Measurements from ENCODE around the gene FAR1.
"Not testable (repeated sequence)": the region's sequence is repeated elsewhere in the genome, so short reads cannot be mapped to it uniquely, and the experiment has no call there.

FAR1 gene

DNA sequence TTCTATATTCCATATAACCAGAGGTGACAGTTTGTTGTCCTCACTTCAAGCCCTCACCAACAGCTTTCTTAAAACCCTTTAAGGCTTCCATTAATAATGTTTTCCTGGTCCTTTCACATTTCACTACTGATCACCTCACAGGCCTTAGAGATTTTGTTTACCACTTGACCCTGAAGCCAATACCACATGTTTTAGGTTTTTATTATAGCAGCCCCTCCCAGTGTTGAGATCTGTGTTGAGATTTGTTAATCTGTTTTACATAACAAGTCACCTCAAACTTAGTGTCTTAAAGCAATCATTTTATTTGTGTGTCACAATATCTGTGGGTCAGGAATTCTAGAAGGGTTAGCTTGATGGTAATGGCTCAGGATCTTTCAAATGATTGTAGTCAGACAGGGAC is 49.9 kb downstream of the FAR1 start:
- DNase-seq: no peak

DNA sequence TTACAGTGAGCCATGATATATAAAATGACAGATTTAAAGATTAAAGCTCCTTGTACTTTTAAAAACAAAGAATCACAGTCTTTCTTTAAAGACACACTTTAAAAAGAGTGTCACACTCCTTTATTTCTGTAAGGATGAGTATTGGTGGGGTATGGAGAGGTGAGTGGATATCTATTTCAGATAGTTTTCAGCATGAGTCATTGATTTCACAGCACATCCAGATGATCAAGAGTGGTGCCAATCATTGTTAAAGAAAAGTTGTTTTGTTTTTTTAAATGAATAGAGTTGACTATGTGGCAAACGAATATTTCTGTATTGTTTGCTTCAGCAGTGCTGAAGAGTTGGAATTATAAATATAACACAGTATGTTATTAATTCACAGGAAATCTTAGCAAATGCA is 52.5 kb downstream of the FAR1 start:
- DNase-seq: no peak

DNA sequence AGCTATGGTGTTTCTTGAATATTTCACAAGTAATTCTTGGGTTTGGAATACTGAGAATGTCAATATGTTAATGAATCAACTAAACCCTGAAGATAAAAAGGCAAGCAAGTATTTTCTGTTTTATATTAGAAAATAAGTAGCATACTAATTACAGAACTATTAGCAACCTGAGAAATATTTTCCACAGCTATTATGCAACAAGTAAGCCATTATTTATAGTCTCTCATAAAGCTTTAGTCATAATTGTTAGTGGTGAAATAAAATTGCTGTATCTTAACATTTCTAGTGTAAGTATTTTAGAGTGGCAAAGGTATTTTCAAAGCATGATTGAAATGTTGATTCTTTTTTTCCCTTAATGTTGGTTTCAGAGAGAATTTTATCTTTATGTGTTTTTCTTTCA is 53.3 kb downstream of the FAR1 start:
- DNase-seq: no peak

DNA sequence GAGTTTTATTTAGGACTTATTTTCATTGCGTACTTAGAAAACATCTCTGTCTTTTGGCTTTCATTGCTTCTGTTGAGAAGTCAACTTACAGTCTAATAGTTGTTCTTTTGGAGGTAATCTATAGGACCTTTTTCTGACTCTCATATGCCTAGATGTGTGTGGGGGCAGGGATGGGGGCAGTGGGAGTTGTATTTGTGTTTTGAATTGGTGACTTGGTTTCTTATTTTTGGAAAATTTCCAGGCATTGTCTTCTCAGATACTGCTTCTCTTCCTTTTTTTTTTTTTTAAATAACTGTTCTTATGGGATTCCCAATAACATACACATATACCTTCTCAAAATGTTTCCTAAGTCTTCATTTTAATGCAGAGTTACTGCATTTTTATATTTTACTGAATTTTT is 58.0 kb downstream of the FAR1 start:
- no peak for DNase-seq

DNA sequence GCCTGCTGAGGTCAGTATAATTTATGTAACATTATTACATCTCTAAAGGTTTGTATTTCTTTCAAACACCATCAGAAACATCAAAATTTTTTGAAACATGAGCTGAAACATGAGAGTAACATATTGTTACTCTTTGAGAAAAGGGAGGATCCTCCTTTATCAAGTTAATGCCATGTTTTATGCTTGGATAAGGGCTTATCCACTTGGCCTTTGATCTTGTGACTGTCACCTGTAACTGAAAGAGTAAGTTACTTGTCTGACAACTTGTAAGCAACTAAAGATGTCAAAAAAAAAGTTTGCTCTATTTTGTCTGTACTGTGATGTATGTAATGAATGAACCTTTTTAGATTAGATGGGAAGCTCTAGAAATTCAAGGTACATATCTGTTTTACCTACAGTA is 59.6 kb downstream of the FAR1 start:
- DNase-seq: no peak

DNA sequence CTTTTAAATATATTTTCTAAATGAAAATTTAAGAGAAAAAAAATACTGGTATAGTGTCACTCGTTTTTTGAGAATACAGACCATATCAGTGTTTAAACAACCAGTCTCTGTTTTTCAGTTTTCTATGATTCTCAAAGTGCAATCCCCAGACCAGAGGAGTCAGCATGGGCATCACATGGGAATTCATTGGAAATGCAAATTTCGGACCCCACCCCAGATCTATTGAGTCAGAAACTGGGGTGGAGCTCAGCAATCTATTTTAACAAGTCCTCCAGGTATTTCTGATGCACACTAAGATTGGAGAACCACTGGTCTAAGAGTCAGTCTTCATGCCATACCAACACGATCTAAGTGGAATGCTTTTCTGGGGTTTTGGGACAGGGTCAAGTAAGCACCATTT is 66.1 kb downstream of the FAR1 start:
- no peak for DNase-seq

DNA sequence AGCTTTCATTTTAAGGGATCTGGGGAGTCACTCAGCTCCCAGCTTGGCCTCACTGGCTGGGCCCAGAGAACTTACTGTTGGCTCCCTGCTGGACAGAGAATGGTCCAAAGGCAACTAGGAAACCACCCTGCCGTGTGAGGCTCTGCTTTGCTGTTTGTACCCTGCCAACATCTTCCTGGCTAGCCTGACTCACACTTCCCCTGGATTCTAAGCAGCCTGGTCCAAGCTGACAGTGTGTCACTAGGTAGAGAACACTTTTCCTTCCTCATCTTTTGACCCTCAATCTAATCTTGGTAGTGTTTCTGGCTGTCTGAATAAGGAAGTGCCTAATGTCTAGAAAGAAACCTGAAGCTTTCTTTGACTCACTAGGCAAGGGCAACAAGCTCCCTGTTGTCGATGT is 76.7 kb downstream of the FAR1 start:
- DNase-seq: no peak

DNA sequence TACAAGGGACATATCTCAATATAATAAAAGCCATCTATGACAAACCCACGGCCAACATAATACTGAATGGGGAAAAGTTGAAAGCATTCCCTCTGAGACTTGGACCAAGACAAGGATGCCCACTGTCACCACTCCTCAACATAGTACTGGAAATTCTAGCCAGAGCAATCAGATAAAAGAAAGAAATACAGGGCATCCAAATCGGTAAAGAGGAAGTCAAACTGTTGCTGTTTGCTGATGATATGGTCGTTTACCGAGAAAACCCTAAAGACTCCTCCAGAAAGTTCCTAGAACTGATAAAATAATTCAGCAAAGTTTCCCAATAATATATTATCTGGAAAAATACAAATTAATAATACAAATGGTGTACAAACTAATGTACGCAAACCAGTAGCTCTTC is 84.8 kb downstream of the FAR1 start:
- not testable (repeated sequence) for DNase-seq

DNA sequence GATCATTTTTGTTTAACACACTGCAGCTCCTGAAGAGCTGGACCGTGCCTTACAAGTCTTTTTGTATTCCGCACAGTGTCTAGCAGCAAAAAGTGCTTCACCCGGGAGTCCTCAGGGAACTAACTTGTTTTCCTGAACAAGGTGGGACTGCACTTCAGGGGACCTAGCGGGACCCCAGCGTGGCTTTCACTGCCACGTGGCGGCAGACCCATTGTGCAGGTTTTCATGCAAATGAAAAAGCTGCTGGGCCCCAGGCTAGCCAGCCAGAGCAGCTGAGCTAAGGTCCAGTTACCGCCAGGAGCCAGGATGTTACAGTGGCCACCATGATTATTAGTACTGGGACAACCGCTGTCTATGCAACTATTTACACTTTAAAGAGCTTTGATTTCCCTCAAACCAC is 90.6 kb downstream of the FAR1 start:
- DNase-seq: no peak

DNA sequence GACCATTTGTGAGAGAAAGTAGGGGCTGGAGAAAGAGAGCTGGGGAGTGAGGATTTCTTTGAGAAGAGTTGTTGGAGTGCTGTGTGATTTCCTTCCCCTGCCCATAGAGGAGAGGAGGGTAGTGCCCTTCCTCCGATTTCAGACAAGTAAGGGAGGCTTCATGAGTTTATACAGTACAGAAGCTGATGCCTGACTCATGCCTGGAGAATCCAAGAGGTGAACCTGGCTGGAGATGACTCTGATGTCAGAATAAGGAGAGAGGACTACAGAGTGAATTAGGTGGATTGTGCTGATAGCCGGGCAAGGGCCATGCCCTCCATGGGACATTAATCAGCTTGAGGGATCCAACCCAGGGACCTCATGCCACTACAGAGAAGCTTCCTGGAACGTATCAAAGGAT is 91.6 kb downstream of the FAR1 start:
- DNase-seq: no peak

DNA sequence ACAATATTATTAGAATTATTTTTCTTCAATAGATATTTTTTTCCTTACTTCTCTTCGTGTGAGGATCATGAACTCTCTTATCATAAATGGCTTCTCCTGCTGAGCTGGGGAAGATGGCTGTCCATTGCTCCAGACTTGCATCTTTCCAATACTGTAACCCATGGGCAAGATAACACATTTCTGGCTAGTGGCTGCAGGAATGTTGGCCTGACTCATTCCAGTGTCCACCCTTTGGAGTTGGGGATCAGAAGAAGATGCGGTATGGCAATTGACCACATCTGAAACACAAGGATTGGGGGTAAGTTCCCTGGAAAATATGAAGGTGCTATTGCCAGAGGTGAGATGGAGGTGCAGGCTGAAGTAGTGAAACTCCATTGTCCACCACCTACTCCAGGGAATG is 92.8 kb downstream of the FAR1 start:
- no peak for DNase-seq

DNA sequence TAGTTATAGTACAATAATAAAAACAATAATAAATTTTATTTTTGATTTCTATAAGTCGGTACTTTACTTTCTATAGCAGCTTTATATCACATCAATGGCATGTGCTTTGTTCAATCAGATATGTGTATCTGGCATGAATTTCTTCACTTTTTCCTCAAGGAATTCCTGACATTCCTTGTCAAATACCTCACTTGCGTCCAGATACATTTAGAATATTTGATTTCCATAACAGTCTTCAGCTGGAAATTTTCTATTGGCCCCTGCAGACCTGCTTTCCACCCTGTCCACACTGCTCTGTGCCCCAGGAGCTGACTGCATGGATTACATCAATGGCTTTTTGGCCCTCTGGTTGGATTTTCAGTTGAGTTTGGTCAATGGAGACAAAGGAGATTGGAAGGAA is 93.2 kb downstream of the FAR1 start:
- no peak for DNase-seq

DNA sequence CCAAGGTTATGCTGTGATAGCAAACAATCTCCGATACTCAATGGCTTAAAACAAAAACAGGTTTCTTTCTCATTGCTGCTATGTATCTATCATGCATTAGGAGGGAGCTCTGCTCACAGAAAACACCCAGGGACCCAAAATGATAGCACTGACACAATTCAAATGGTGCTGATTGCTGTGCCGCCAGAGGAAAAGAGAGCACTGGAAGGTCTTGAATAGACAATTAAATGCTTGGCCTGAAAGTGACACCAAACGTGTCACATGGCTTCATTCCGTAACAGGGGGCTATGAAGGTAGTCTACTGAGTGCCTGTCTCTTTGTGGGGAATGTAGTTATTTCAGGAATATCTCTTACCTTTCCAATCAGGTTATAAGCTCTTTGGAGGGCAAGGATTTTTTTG is 94.2 kb downstream of the FAR1 start:
- no peak for DNase-seq

DNA sequence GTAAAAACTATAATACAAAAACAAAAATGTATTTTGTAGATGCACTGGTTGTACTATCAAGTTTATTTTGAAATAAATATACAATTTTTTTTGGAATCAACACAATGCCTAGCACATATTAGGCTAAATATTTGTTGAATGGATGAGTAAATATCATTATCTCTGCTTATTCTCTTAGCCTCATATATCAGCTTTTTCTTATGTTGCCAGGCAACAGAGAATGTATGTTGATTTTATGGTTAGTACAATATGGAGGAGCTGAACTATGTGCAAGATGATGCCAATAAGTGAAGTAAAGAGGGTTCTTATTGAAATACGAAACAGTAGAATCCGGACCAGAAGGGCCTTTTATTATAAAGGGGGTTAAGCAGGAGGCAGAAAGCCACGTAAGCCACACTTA is 94.9 kb downstream of the FAR1 start:
- DNase-seq: no peak

DNA sequence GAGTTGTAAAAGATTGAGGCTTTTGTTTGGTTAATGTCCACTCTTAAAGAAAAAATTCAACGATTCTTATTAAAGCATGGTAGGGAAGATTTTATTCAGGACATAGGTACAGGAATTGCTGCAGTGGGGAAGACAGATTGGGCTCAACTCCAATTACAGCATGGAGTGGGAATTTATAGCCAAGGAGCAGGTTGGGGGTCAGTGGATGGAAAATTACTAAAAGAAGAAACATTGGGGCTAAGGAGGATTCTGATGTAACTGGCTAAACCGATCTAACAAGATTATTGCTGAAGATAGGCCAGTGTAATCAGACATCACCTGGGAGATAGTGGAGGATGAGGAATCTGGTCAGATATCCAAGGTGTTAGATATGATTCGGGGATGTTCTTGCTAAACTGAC is 97.4 kb downstream of the FAR1 start:
- no peak for DNase-seq

DNA sequence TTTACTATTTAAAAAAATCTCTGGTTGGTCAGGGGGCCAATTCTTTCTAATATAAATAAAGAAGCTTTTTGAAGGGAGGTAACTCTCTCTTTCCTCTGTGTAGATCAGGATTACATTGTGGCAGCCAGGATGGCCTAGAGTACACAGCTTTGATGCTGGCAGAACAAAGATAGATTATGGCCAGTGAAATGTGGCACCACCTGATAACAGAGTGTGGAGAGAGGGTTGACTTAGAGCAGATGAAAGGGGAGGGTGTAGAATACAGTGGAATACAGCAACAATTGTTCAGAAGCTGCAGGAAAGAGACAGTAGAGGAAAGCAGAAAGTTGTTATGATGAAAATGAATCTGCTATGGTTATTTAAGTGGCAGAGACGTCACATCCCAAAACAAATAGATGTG is 99.0 kb downstream of the FAR1 start:
- DNase-seq: no peak

DNA sequence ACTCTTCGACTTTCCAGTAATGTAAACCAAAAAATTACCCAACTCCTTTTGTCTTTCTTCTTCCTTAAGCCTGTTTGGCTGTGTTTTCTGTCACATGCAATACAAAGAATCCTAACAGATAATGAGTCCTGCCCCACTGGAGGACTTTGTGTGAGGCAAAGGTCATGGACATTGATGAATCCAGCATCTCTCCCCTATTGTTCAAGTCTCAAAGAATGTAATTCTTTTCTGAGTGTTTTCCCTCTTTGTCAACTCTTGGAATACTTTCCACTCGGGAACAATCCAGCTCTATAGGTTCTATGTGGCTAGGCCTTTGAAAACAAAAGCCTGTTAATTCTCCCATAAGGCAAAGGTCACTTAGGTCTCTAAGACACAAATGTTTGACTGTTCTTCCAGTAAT is 100.7 kb downstream of the FAR1 start:
- DNase-seq: no peak

DNA sequence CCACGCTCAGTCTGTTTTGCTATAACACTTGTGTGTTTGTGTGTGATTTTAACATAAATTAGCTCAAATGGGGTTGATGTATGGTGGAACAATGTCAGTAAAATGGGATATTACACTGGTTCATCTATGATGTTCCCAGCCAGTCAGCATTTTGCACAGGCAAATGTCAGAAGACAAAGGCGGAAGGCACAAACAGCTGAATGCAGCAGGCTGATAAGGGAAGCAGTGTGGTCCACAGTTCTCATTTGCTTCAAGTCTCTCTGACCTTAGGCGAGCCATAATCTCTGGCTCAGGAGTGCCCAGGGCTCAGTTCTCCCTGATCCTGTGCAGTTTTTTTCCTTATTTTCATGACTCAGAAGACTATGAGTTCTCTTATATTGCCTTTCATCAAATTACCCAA is 102.7 kb downstream of the FAR1 start:
- DNase-seq: no peak

DNA sequence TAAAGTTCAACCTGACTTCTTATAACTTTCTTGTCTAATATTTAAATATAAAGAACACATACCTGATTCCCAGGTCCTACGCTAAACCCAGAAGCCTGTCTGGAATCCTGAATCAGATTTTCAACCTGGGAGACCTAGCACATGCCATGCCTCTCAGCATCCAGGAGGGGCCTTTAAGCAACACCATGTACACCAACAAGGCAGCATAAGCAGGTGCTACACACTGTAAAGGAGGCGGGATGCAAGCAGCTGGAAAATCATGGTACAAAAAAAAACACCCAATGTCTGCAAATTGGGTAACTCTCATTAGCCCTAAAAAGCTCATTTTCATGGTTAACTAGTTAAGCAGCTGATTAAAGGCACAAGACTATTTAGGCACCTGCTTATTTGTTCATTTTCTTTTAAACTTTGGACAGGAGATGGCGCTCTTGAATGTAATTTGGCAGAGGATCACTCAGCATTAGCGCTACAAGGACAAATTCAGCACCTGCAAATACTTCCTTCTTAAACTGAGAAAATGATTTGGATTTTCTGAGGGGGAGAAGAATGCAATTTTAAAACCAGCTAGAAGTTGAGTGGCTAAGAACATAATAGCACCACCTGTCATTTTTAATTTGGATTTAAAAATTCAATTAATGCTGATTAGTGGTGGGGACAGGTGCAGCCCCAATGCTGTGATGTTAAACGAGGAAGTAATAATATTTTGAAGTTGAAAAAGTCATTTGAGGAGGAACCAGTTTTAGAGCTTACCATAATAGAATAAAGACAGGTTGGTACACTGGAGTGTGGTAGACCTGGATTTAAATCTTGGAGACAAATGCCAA is 104.0 kb downstream of the FAR1 start:
- DNase-seq: peak; percentile 78 to 89

DNA sequence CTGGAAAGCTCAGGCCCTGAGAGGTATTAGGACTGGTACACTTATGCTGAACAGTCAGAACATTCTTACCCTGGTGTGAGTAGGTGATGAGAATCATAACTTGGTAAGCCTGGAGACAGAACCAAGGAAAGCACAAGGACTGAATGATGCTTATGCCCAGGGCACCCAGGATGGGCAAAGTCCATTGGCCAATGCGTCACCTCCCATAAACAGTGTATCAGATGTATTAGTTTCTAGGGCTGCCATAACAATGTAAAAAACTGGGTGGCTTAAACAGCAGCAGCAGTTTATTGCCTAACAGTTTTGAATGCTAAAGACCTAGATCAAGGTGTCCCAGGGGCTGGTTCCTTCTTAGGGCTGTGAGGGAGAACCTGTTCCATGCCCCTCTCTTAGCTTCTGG is 107.0 kb downstream of the FAR1 start:
- DNase-seq: no peak

DNA sequence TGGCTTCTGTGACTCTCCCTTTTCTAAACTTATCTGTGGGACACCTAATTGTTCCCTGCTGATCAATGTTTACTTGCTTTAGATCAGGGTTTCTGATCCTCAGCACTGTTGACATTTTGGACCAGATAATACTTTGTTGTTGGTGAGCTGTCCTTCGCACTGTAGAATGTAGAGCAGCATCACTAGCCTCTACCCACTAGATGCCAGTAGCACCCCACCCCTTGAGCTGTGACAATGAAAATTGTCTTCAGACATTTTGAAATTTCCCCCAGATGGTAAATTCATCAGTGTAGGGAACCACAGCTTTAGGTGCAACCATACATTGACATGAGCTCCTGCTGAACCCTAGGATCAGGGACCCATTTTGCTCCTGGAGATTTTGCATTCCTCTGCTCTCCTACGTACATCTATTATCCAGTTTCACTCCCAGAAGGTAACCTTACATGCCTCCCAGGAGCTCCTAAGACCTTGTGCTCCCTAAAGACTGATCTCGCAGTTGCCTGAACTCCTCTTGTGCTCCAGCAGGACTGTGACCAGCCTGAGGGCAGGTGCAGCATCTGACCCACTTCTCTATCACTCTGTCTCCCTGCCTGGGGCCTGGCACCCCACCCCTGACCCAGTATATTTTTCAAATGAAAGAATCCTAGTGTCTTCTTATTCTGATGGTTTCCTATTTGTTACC is 107.8 kb downstream of the FAR1 start:
- DNase-seq: peak; percentile 5 to 63

DNA sequence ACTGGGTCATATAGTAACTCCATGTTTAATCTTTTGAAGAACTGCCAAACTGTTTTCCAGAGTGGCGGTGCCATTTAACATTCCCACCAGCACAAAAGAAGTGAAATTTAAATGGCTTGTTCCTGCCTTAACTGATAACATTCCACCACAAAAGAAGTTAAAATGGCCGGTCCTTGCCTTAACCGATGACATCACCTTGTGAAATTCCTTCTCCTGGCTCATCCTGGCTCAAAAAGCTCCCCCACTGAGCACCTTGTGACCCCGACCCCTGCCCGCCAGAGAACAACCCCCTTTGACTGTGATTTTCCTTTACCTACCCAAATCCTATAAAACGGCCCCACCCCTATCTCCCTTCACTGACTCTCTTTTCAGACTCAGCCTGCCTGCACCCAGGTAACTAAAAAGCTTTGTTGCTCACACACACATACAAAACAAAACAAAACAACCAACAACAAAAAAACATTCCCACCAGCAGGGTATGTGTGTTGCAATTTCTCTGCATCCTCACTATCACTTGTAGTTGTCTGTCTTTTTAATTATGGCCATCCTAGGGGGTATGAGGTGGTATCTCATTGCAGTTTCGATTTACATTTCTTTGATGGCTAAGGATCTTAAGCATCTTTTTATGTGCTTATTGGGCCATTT is 109.0 kb downstream of the FAR1 start:
- DNase-seq: no peak

DNA sequence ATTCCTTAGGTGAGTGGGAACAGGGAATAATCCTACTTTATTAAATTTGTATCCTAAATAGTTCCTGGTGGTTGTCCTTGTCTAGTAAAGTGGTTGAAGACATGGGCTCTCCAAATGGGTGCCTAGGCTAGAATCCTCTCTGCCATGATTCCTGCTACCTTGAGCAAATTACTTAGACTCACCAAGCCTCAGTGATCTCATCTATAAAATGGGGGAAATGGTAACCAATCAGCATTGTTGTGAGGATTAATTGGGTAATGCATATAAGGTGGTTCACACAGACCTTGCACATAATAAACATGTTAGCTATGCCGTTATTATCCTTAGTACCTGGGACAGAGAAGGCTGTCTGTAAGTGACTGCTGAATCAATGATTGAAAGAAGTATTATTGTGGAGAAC is 109.9 kb downstream of the FAR1 start:
- DNase-seq: no peak

DNA sequence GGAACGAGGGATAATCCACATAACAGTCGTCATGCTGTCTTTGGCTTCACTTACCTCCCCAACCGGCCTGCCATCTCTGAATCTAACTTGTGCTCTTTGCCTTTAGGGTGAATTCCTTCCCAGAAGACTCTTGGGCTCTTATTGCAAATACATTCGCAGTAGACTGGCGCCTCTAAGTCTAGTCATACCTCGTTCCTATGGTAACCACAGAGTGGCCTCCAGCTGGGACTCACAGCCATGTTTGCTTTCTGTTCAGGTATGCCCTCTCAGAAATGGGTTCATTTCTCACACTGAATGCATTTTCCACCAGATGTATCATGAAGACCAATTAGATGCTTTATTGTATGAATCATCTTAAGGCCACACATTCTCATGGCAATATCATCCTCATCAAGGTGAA is 112.7 kb downstream of the FAR1 start:
- peak; percentile 37 to 54 for DNase-seq

All from NCI-H526 (cell line).